SK-N-MC (cell line): Measurements from ENCODE around the gene TNFSF15.

ENCODE experiments used
- EZH2 ChIP-seq: fragments of 200-600 bp; sonication (generic); IDR thresholded peaks from one replicate; pipeline ENCODE4 v1.6.1; 2017; ENCODE audit warnings: antibody characterized with exemption
- POLR2AphosphoS5 ChIP-seq: IDR thresholded peaks from 2 replicates; pipeline ENCODE4 v1.6.1; 2012; ENCODE audit warnings: mild to moderate bottlenecking, low read depth, low read length, borderline replicate concordance

- TF ChIP-seq POLR2AphosphoS5, result no peak
- no peak for TF ChIP-seq EZH2
Observed at GRCh38 chr9:114829574-114830440, 24.0 kb upstream of the TNFSF15 start.
